Brain microvascular endothelial cell (primary cell): ENCODE data around the gene C2CD2L.
A peak's percentile ranks its signal among the peaks of the same experiment; 100 is the strongest.
"Not testable (repeated sequence)": the region's sequence is repeated elsewhere in the genome, so short reads cannot be mapped to it uniquely, and the experiment has no call there.

Experiments used
- DNase-seq: peaks from one replicate; pipeline ENCODE4 v3.0.0-alpha.2; 2020
- H3K27ac ChIP-seq: fragments of 250-450 bp; sonication (Bioruptor Pico); 2 replicates; pipeline ENCODE4 v1.5.1; 2020; ENCODE audit warnings: mild to moderate bottlenecking, moderate library complexity
- H3K27me3 ChIP-seq: fragments of 250-450 bp; sonication (Bioruptor Pico); replicated peaks from 2 replicates; pipeline ENCODE4 v1.5.1; 2020; ENCODE audit warnings: mild to moderate bottlenecking
- H3K36me3 ChIP-seq: fragments of 250-450 bp; sonication (Bioruptor Pico); replicated peaks from 2 replicates; pipeline ENCODE4 v1.5.1; 2020; ENCODE audit warnings: mild to moderate bottlenecking
- H3K4me3 ChIP-seq: 2 replicates; pipeline ENCODE4 v1.5.1; 2011; ENCODE audit warnings: low read depth, mild to moderate bottlenecking, control low read depth, low read length, moderate library complexity
- in situ Hi-C: cut with HindIII; loops from 2 replicates; pipeline ENCODE4 v1.10.0; 2017; ENCODE audit warnings: low sequenced_read_pairs, low pct_ligation_motif_present
- TF ChIP-seq, protein P1 (sequence below): IDR thresholded peaks from 2 replicates; pipeline ENCODE4 v1.5.1; 2011; ENCODE audit warnings: low read depth, mild to moderate bottlenecking, moderate library complexity, low read length, control low read depth, inconsistent platforms; ENCODE audit errors: missing control alignments

The C2CD2L gene

DNA sequence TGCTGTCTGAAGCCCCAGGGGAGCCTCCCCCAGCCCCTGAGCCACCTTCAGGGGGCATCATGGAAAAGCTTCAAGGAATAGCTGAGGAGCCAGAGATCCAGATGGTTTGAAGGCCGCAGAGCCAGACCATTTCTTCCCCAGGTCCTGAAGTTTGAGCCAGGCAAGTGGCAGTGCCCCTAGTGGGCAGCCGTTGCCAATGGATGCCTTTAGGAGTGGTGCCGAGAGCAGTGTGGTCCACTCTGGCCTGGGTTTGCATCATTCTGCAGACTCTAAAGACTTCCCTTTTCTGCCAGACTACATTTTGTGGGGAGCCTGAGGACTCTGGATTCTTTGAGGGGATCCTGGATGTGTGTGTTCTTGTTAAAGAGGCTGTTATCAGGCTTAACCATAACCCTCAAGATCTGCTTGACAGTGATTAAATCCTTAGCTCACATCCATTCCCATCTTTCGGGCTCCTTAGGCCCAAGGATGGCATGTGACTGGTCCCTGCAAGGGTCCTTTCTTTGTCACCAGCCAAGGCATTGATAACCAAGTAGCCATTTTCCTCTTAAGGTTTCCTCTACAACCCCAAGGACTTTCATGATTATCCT lies 27.3 kb downstream of the C2CD2L start:
- in situ Hi-C loops: no loop called here
- H3K36me3 ChIP-seq: peaks cover 31% of the 10 kb centered on the region

DNA sequence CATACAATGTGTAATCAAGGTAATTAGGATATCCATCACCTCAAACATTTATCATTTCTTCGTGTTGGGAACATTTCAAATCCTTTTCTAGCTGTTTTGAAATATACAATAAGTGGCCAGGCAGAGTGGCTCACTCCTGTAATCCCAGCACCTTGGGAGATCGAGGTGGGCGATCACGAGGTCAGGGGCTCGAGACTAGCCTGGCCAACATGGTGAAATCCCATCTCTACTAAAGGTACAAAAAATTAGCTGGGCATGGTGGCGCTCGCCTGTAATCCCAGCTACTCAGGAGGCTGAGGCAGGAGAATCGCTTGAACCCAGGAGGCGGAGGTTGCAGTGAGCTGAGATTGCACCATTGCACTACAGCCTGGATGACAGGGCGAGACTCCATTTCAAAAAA lies 32.1 kb downstream of the C2CD2L start:
- DNase-seq, H3K27ac ChIP-seq, H3K36me3 ChIP-seq, H3K27me3 ChIP-seq, in situ Hi-C loops, H3K4me3 ChIP-seq: not testable (repeated sequence)

More for the DNA sequence above, 27.3 kb downstream of the C2CD2L start:
- Histone ChIP-seq H3K27ac (no peak overlapping the region), H3K4me3 (no peak overlapping the region), H3K27me3 (no peaks in the 10 kb centered on the region)
- no peak for DNase-seq
- TF ChIP-seq, protein P1, sequence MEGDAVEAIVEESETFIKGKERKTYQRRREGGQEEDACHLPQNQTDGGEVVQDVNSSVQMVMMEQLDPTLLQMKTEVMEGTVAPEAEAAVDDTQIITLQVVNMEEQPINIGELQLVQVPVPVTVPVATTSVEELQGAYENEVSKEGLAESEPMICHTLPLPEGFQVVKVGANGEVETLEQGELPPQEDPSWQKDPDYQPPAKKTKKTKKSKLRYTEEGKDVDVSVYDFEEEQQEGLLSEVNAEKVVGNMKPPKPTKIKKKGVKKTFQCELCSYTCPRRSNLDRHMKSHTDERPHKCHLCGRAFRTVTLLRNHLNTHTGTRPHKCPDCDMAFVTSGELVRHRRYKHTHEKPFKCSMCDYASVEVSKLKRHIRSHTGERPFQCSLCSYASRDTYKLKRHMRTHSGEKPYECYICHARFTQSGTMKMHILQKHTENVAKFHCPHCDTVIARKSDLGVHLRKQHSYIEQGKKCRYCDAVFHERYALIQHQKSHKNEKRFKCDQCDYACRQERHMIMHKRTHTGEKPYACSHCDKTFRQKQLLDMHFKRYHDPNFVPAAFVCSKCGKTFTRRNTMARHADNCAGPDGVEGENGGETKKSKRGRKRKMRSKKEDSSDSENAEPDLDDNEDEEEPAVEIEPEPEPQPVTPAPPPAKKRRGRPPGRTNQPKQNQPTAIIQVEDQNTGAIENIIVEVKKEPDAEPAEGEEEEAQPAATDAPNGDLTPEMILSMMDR: peak; percentile 81

DNA sequence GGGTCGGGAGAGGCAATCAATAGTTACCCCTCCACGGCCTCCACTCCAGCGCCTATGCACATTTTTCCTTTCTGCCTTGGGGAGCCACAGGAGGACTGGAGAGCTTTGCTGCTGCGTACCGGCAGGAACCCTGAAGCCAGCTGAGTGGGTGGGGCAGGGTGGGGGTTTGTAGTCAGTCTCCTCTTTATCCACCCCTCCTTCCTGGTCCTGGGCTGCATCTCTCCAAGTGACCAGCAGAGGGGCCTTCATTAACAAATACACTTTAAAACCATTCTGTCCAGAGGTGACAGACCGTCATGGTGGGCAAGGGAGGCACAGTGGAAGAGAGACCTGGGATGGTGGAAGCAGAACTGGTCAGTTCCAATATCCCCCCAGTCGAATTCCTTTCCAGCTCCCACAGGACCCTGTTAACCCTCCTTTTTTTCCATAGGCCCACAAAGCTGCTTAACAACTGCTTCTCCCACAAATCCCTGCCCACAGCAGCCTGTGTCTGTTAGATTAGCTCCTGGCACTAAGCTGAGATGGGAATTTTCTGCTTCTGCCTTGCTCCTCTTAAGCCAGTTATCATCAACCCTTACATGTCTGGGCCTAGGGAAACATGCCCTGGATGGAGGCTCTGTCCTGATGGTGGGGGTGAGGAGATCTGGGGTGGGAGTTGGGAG lies 37.8 kb downstream of the C2CD2L start:
- TF ChIP-seq, protein P1: peak; percentile 74
- Histone ChIP-seq H3K27ac (no peak overlapping the region), H3K36me3 (no peaks in the 10 kb centered on the region), H3K4me3 (no peak overlapping the region), H3K27me3 (peaks cover 6% of the 10 kb centered on the region)
- in situ Hi-C loops: no loop called here
- peak; percentile 67 for DNase-seq

DNA sequence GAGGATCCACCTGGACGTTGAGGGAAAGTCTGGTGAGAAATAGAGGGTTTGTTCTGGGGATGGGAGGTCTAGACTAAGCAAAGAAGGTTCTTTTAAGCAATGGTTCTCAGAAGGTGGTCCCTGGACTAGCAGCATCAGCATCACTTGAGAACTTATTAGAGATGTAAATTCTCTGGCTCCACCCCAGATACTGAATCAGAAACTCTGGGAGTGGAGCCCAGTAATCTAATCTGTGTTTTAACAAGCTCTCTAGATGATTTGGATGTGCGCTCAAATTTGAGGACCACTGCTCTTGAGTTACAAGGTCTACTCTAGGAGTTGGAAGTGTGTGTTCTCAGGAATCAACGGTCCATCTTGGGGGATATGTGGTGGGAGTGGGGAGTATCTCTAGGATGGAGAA lies 38.4 kb downstream of the C2CD2L start:
- TF ChIP-seq, protein P1: no peak
- Histone ChIP-seq H3K27me3 (peaks cover 7% of the 10 kb centered on the region), H3K4me3 (no peak overlapping the region), H3K36me3 (no peaks in the 10 kb centered on the region), H3K27ac (no peak overlapping the region)
- no peak for DNase-seq
- in situ Hi-C loops: no loop called here

DNA sequence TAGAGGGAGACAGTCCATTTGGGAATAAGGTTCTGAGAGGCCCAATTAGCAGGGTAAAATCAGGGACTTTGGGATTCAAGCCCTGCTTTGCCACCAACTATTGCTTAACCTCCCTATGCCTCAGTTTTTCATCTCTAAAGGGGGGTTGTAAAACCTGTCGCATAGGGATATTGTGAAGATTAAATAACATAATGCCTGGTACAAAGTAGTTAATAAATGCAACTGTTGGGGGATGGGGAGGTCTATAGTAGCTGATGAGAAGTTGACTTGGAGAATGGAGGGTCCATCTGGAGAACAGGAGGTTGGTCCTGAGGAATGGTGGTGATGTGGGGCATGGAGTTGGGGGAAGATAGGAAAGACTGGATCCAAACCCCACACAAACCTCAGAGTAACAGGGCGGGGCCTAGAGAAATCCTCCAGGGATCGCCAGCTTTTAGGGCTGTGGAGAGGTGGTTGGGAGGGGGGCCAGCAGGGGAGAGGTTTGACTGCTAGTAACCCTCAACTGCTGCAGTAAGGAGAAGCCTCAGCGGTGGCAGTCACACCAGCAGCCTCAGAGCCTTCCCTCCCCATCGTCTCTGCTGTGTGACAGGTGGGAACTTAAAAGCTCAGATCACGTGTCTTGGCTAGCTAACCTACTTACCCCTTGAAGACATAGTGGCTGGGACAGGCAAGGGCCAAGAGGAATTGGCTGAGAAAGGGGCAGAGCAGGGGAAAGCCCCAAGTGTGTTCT lies 40.6 kb downstream of the C2CD2L start:
- Histone ChIP-seq H3K4me3 (no peak overlapping the region), H3K27me3 (peaks cover 7% of the 10 kb centered on the region), H3K27ac (no peak overlapping the region), H3K36me3 (no peaks in the 10 kb centered on the region)
- in situ Hi-C loops: no loop called here
- no peak for DNase-seq
- TF ChIP-seq, protein P1: no peak

DNA sequence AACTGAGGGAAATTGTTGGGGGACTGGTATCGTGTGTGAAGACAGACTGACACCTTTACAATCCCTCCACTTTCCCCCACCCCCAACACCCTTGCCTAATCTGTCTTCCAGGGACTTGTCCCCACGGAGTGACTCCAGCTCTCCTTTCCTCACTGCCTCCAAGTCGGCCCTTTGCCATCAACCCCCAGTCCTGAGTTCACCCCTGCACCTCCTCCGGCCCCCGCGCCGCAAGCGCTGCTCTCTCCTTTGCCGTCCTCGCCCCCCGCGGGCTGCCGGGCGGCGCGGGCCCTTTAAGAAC lies 41.5 kb downstream of the C2CD2L start:
- in situ Hi-C loops: no loop called here
- Histone ChIP-seq H3K27me3 (peaks cover 7% of the 10 kb centered on the region), H3K36me3 (no peaks in the 10 kb centered on the region), H3K27ac (no peak overlapping the region), H3K4me3 (peak overlapping the region; percentile 57)
- TF ChIP-seq, protein P1: no peak
- DNase-seq: no peak
